ENCODE measurements around the gene PPT1.

PPT1 gene

DNA sequence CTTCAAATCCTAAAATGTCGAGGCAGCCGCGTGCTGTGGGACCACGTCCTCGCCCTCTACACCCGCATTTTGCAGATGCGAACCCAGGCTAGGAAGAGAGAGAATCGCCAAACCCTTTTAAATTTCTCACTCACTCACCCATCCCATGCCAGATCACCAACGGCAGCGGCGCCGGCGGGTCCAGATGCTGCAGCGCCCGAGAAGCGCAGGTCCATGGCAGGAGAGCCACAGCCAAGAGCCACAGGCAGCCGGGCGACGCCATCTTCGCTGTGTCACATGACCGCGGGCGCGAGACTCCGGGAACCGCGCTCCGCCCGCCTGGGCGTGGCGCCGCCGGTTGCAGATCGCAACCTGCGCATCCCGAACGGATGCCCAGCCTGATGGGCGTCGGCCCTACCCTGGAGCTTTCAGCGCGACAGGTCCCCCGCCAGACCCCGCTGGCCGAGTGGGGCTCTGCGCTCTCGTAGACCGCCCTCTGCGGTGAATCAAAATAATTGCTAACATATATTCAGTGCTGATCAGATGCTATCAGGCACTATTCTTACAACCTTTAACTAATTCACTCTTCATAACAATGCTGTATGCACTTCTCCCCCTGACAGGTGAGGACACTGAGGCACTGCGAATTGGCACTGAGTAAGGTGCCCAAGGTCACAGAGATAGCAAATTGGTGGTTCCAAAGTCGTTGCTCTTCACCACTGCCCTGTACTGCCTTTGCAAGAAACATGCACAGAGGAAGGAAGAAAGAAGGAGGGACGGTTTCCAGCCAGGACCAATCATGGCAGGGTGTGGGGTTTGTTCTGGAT, at the start of gene PPT1:
PPT1 (minus strand) TSS at position 276 of the 806 bp plus-strand sequence; CDS start at position 262, 14 bp downstream.
- H3K79me2 ChIP-seq (ENCODE audit: insufficient read depth, low read length), result peaks cover 19% of the 10 kb centered on the region
- H3K4me1 ChIP-seq (ENCODE audit: insufficient read depth, low read length, poor library complexity, severe bottlenecking), result peaks cover 28% of the 10 kb centered on the region

DNA sequence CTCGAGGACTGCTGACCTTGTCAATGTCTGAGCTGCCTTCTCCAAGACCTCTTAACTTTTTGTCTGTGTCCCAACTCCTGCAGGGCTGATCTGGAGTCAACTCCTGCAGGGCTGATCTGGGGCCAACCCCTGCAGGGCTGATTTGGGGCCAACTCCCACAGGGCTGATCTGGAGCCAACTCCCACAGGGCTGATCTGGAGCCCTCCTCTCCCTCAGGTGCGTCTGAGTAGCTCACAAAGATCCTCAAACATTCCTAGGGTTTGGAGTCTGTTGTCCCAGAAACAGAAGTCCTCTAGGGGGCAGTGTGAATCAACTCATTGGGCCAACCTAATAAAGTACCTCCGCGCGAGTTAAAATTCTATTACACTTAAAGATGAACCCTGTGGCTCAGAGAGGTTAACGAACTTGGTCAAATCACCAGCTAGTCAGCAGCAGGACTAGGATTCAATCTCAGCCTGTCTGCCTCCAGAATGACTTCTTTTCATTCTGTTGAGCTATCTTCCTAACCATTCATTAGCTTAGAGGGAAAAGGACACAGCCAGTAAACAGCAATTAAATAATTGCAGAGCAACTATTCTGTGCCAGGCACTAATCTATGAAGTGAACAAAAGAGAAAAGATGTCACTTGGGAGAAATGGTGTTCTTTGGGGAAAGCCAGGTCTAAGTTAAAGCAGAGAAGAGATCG, 47.0 kb upstream of the PPT1 start:
- Histone ChIP-seq H3K9me2 (replicated peaks; ENCODE audit: low read depth, low read length) (no peaks in the 10 kb centered on the region), H3K36me3 (ENCODE audit: insufficient read depth, low read length) (no peaks in the 10 kb centered on the region), H3K79me2 (ENCODE audit: insufficient read depth, low read length) (no peaks in the 10 kb centered on the region), H3K4me1 (ENCODE audit: insufficient read depth, low read length, poor library complexity, severe bottlenecking) (peaks cover 8% of the 10 kb centered on the region), H4K20me1 (ENCODE audit: insufficient read depth, low read length, poor library complexity, severe bottlenecking) (no peaks in the 10 kb centered on the region), H3K4me3 (ENCODE audit: low read length, poor library complexity, severe bottlenecking) (no peak overlapping the region), H3F3A (ENCODE audit: low read depth) (no peaks in the 10 kb centered on the region), H2AFZ (ENCODE audit: low read length) (peak overlapping the region; percentile 66; the same call in 1 of the 2 replicates), H3K4me2 (ENCODE audit: low read depth, low read length, poor library complexity, severe bottlenecking) (peak overlapping the region; percentile 32), H3K9me3 (ENCODE audit: insufficient read depth, low read depth, low read length) (no peaks in the 10 kb centered on the region), H3K27me3 (ENCODE audit: insufficient read depth, low read length, poor library complexity, severe bottlenecking) (no peaks in the 10 kb centered on the region), H3K9ac (ENCODE audit: low read depth, low read length, poor library complexity, severe bottlenecking) (no peak overlapping the region)
- TF ChIP-seq, protein P1, sequence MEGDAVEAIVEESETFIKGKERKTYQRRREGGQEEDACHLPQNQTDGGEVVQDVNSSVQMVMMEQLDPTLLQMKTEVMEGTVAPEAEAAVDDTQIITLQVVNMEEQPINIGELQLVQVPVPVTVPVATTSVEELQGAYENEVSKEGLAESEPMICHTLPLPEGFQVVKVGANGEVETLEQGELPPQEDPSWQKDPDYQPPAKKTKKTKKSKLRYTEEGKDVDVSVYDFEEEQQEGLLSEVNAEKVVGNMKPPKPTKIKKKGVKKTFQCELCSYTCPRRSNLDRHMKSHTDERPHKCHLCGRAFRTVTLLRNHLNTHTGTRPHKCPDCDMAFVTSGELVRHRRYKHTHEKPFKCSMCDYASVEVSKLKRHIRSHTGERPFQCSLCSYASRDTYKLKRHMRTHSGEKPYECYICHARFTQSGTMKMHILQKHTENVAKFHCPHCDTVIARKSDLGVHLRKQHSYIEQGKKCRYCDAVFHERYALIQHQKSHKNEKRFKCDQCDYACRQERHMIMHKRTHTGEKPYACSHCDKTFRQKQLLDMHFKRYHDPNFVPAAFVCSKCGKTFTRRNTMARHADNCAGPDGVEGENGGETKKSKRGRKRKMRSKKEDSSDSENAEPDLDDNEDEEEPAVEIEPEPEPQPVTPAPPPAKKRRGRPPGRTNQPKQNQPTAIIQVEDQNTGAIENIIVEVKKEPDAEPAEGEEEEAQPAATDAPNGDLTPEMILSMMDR (conservative IDR thresholded peaks at IDR 0.05; ENCODE audit: low read length), result peak; percentile 86
- no peak for TF ChIP-seq EZH2phosphoT487 (IDR thresholded peaks at IDR 0.05; ENCODE audit: borderline replicate concordance)

More for the DNA sequence above, at the start of gene PPT1:
- no peaks in the 10 kb centered on the region for H3F3A ChIP-seq (ENCODE audit: low read depth)
- no peaks in the 10 kb centered on the region for H3K36me3 ChIP-seq (ENCODE audit: insufficient read depth, low read length)
- H3K9ac ChIP-seq (ENCODE audit: low read depth, low read length, poor library complexity, severe bottlenecking), result peak within 1 kb of the TSS; percentile 63
- H3K4me2 ChIP-seq (ENCODE audit: low read depth, low read length, poor library complexity, severe bottlenecking), result peak within 1 kb of the TSS; percentile 79
- peak within 1 kb of the TSS; percentile 97 for H2AFZ ChIP-seq (ENCODE audit: low read length)
- H3K4me3 ChIP-seq (ENCODE audit: low read length, poor library complexity, severe bottlenecking), result peak within 1 kb of the TSS; percentile 83
- no peaks in the 10 kb centered on the region for H3K9me3 ChIP-seq (ENCODE audit: insufficient read depth, low read depth, low read length)
- H3K27me3 ChIP-seq (ENCODE audit: insufficient read depth, low read length, poor library complexity, severe bottlenecking), result no peaks in the 10 kb centered on the region
- TF ChIP-seq EZH2phosphoT487 (IDR thresholded peaks at IDR 0.05; ENCODE audit: borderline replicate concordance), result no peak
- TF ChIP-seq, protein P1 (conservative IDR thresholded peaks at IDR 0.05; ENCODE audit: low read length), result peak; percentile 42
- no peaks in the 10 kb centered on the region for H4K20me1 ChIP-seq (ENCODE audit: insufficient read depth, low read length, poor library complexity, severe bottlenecking)
- H3K9me2 ChIP-seq (replicated peaks; ENCODE audit: low read depth, low read length), result no peaks in the 10 kb centered on the region

DNA sequence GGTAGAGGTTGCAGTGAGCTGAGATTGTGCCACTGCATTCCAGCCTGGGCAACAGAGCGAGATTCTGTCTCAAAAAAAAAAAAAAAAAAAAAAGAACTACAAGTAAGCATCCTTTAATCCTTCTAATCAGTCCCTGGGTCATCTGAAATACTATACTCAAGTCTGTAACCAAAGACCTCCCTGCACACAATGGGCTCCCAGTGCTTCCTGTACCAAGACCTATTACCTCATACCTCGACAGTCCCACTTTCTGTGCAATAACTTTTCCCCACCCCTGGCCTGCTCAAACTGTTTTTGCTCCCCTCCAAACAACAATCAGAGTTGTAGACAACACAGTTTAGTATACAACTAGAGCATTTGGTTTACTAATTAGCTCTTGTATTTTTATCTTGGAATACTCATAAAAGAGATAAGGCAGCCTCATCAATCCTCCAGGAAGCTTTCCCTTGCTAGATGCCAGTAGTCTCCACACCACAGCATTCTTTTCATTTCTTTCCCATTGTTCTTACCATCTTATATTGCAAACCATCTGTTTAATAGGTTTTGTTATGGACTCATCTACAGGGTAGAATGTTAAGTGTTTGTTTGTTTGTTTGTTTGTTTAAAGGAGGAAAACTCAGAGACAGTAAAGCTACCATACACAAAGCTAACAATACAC, 45.0 kb upstream of the PPT1 start:
- Histone ChIP-seq H3K9me3 (ENCODE audit: insufficient read depth, low read depth, low read length) (no peaks in the 10 kb centered on the region), H3K36me3 (ENCODE audit: insufficient read depth, low read length) (no peaks in the 10 kb centered on the region), H2AFZ (ENCODE audit: low read length) (no peak overlapping the region), H3K4me2 (ENCODE audit: low read depth, low read length, poor library complexity, severe bottlenecking) (no peak overlapping the region), H4K20me1 (ENCODE audit: insufficient read depth, low read length, poor library complexity, severe bottlenecking) (no peaks in the 10 kb centered on the region), H3K79me2 (ENCODE audit: insufficient read depth, low read length) (no peaks in the 10 kb centered on the region), H3K4me3 (ENCODE audit: low read length, poor library complexity, severe bottlenecking) (no peak overlapping the region), H3F3A (ENCODE audit: low read depth) (no peaks in the 10 kb centered on the region), H3K27me3 (ENCODE audit: insufficient read depth, low read length, poor library complexity, severe bottlenecking) (no peaks in the 10 kb centered on the region), H3K9me2 (replicated peaks; ENCODE audit: low read depth, low read length) (no peaks in the 10 kb centered on the region), H3K4me1 (ENCODE audit: insufficient read depth, low read length, poor library complexity, severe bottlenecking) (peaks cover 13% of the 10 kb centered on the region), H3K9ac (ENCODE audit: low read depth, low read length, poor library complexity, severe bottlenecking) (no peak overlapping the region)
- TF ChIP-seq EZH2phosphoT487 (IDR thresholded peaks at IDR 0.05; ENCODE audit: borderline replicate concordance), result no peak
- TF ChIP-seq, protein P1 (conservative IDR thresholded peaks at IDR 0.05; ENCODE audit: low read length), result no peak

Data from Loucy (cell line).